C1 segment of cervical spinal cord (tissue), 14 donors: Measurements from ENCODE around the gene SPSB1.
A peak's percentile ranks its signal among the peaks of the same experiment; 100 is the strongest.

Source experiments
- DNase-seq, 14 donors: peaks; one replicate each; lab custom pipeline; 2025; lab: John Stamatoyannopoulos, UW

SPSB1 gene

GRCh38 chr1:9317591-9318417 is 25.1 kb downstream of the SPSB1 start:
- peak in 3 of 14 donors; percentile 17 to 78 (median 21) for DNase-seq

- DNase-seq, result no peak
These were observed 26.6 kb downstream of the SPSB1 start for GRCh38 chr1:9319208-9319788.

GRCh38 chr1:9319789-9320519 is 27.3 kb downstream of the SPSB1 start:
- DNase-seq, result no peak

GRCh38 chr1:9320520-9321479 is 28.1 kb downstream of the SPSB1 start:
- no peak for DNase-seq

GRCh38 chr1:9321480-9321849 is 28.8 kb downstream of the SPSB1 start:
- peak in 1 of 14 donors; percentile 35 for DNase-seq

- no peak for DNase-seq
These were observed 29.4 kb downstream of the SPSB1 start for GRCh38 chr1:9321986-9322660.

GRCh38 chr1:9322661-9323244 is 30.1 kb downstream of the SPSB1 start:
- peak in 8 of 14 donors; percentile 11 to 78 (median 36) for DNase-seq

GRCh38 chr1:9324246-9325096 is 31.8 kb downstream of the SPSB1 start:
- peak in 13 of 14 donors; percentile 17 to 88 (median 71) for DNase-seq

- DNase-seq, result no peak
These were observed 33.9 kb downstream of the SPSB1 start for GRCh38 chr1:9326596-9326995.

GRCh38 chr1:9328201-9328600 is 35.5 kb downstream of the SPSB1 start:
- no peak for DNase-seq

GRCh38 chr1:9328715-9329114 is 36.0 kb downstream of the SPSB1 start:
- DNase-seq, result no peak

- no peak for DNase-seq
These were observed 38.3 kb downstream of the SPSB1 start for GRCh38 chr1:9331016-9331415.

GRCh38 chr1:9331558-9332346 is 39.1 kb downstream of the SPSB1 start:
- no peak for DNase-seq

- DNase-seq, result no peak
These were observed 39.9 kb downstream of the SPSB1 start for GRCh38 chr1:9332513-9333143.

- no peak for DNase-seq
These were observed 45.9 kb downstream of the SPSB1 start for GRCh38 chr1:9338397-9339246.

GRCh38 chr1:9340172-9340854 is 47.6 kb downstream of the SPSB1 start:
- no peak for DNase-seq

- DNase-seq, result no peak
These were observed 48.2 kb downstream of the SPSB1 start for GRCh38 chr1:9340864-9341263.
